Spleen (tissue), 11 donors: ENCODE data around the gene ATP2B1. TPM values are rescaled to one million over a fixed set of nuclear protein-coding genes. Genes with fewer than 3 reads are reported as not detected.

Experiments
- DNase-seq: peaks from one replicate; pipeline ENCODE4 v3.0.0-alpha.2; 2020
- H3K27ac ChIP-seq, 8 donors: fragments of 200-600 bp; sonication (generic) in 7 of 8; 1 replicate in 4 of 8; 2 replicates in 4 of 8; pipeline versions ENCODE4 v1.5.0 to v1.8.0; 2016 to 2021; ENCODE audit warnings: inconsistent platforms in 4 of 8, mild to moderate bottlenecking in 4 of 8, moderate library complexity in 1 of 8
- H3K27me3 ChIP-seq, 7 donors: fragments of 200-600 bp; sonication (generic) in 6 of 7; replicated peaks in 1 of 7; 1 replicate in 4 of 7; 2 replicates in 3 of 7; pipeline versions ENCODE4 v1.5.0 to v1.8.0; 2016 to 2021; ENCODE audit warnings: inconsistent platforms in 3 of 7, mild to moderate bottlenecking in 1 of 7
- H3K36me3 ChIP-seq, 6 donors: fragments of 200-600 bp; sonication (generic) in 5 of 6; 1 replicate in 4 of 6; 2 replicates in 2 of 6; pipeline versions ENCODE4 v1.5.0 to v1.8.0; 2016 to 2021; ENCODE audit warnings: inconsistent platforms in 2 of 6
- H3K4me1 ChIP-seq, 6 donors: fragments of 200-600 bp; sonication (generic) in 5 of 6; 1 replicate in 3 of 6; 2 replicates in 3 of 6; pipeline versions ENCODE4 v1.5.0 to v1.8.0; 2016 to 2021; ENCODE audit warnings: inconsistent platforms in 3 of 6
- H3K4me3 ChIP-seq, 8 donors: fragments of 200-600 bp; sonication (generic) in 7 of 8; 1 replicate in 4 of 8; 2 replicates in 4 of 8; pipeline versions ENCODE4 v1.5.0 to v1.8.0; 2016 to 2021; ENCODE audit warnings: inconsistent platforms in 4 of 8, mild to moderate bottlenecking in 4 of 8, moderate library complexity in 2 of 8
- H3K9me3 ChIP-seq, 8 donors: fragments of 200-600 bp; sonication (generic) in 7 of 8; 1 replicate in 4 of 8; 2 replicates in 4 of 8; pipeline versions ENCODE4 v1.5.0 to v1.8.0; 2016 to 2021; ENCODE audit warnings: inconsistent platforms in 4 of 8
- POLR2A ChIP-seq, 3 donors: fragments of 450-650 bp; IDR thresholded peaks; one replicate each; pipeline ENCODE4 v1.5.1; 2017; ENCODE audit warnings: antibody characterized with exemption in 3 of 3, mild to moderate bottlenecking in 1 of 3
- POLR2AphosphoS5 ChIP-seq, 3 donors: sonication (generic); formaldehyde crosslinking; IDR thresholded peaks; one replicate each; pipeline ENCODE4 v1.5.1; 2017; ENCODE audit warnings: antibody characterized with exemption in 3 of 3
- WGBS, 5 donors: extraction: QIAGEN DNeasy Blood & Tissue Kit in 3 of 5; methylation state at CpG; one replicate each; pipeline versions ENCODE4 v1.1.5 to v1.1.7; 2013 to 2018; 5-methylcytosine and 5-hydroxymethylcytosine counted together
- intact Hi-C: fragments of 100-400 bp; cut with DNase I; formaldehyde crosslinking; loops from one replicate; pipeline ENCODE4 v1.15.0; 2023; ENCODE audit warnings: low total_unique reads
- polyA plus RNA-seq, 3 donors: library from polyadenylated mRNA; stranded (reverse); fragments of 200-250 nt; gene quantifications; one replicate each; pipeline ENCODE4 v1.2.1, GENCODE V29; 2013
- total RNA-seq, 7 donors: library from RNA; depleted of rRNA in 3 of 7; stranded (reverse); fragments of >200 nt in 3 of 7; fragmentation: NEBNext Ultra II Directional in 4 of 7; extraction: Animal tissue kit (Norgen Biotek cat#: 25700) in 4 of 7; gene quantifications; one replicate each; pipeline versions ENCODE4 v1.1.0 to v1.2.1, GENCODE V29; 2016 to 2021
- TF ChIP-seq, protein P1 (sequence below), 11 experiments: fragments of 200-600 bp in 7 of 11; fragments of 450-650 bp in 4 of 11; sonication (generic) in 4 of 11; IDR thresholded peaks in 8 of 11; conservative IDR thresholded peaks in 3 of 11; 1 replicate in 7 of 11; 2 replicates in 4 of 11; pipeline versions ENCODE4 v1.4.0 to v1.8.0; 2016 to 2021; ENCODE audit warnings: antibody characterized with exemption in 11 of 11, inconsistent platforms in 4 of 11, mild to moderate bottlenecking in 1 of 11
- donor health status: healthy with polysubstance abuse.
- donor health status: DM: no; HTN: no; CAD: no; lungs with moderate emphysema.
- donor health status: DM: no; HTN: no; CAD: no.
- donor health status: Bipolar disorder and iron deficiency.
- donor health status: healthy.
- donor health status: DM: no; HTN: no; CAD: no.
- donor health status: DM: yes; HTN: yes; CAD: no.

Gene ATP2B1
- total and polyA plus RNA-seq, 10 donors = 13.2 to 130 (median 75.6) TPM

DNA sequence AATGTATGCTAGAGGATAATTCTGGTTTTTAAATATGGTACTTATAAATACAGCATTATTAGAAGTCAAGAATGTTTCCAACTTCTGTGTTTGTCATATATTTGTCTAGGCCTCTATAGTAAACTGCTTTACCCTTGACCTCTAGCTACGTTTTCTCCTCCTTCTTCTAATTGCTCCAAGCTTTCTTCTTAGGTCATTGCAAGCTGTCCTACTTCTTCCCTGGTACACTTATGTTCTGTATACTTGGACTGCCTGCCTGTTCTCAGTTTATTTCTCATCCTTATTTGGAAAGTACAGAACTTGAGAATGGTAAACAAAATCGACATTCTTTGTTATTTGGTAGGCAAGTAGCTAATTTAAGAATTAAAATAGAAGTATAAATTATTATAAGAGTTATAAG is 23.9 kb upstream of the ATP2B1 start:
- Histone ChIP-seq H3K4me3 (no peak overlapping the region), H3K9me3 (peaks cover 0 to 11% (median 0%) of the 10 kb centered on the region in 8 donors), H3K27me3 (no peaks in the 10 kb centered on the region), H3K27ac (no peak overlapping the region), H3K4me1 (peaks cover 0 to 19% (median 5%) of the 10 kb centered on the region in 6 donors), H3K36me3 (no peaks in the 10 kb centered on the region)
- intact Hi-C loops = no loop called here
- WGBS, 5 donors = 69 to 85% (median 78%) methylated on average over 2 of the region's 2 CpGs
- TF ChIP-seq, protein P1, sequence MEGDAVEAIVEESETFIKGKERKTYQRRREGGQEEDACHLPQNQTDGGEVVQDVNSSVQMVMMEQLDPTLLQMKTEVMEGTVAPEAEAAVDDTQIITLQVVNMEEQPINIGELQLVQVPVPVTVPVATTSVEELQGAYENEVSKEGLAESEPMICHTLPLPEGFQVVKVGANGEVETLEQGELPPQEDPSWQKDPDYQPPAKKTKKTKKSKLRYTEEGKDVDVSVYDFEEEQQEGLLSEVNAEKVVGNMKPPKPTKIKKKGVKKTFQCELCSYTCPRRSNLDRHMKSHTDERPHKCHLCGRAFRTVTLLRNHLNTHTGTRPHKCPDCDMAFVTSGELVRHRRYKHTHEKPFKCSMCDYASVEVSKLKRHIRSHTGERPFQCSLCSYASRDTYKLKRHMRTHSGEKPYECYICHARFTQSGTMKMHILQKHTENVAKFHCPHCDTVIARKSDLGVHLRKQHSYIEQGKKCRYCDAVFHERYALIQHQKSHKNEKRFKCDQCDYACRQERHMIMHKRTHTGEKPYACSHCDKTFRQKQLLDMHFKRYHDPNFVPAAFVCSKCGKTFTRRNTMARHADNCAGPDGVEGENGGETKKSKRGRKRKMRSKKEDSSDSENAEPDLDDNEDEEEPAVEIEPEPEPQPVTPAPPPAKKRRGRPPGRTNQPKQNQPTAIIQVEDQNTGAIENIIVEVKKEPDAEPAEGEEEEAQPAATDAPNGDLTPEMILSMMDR (IDR thresholded peaks at IDR 0.05 in 8 of 11, conservative IDR thresholded peaks at IDR 0.05 in 3 of 11) = no peak
- TF ChIP-seq POLR2A (IDR thresholded peaks at IDR 0.05) = no peak
- no peak for TF ChIP-seq POLR2AphosphoS5 (IDR thresholded peaks at IDR 0.05)
- no peak for DNase-seq

DNA sequence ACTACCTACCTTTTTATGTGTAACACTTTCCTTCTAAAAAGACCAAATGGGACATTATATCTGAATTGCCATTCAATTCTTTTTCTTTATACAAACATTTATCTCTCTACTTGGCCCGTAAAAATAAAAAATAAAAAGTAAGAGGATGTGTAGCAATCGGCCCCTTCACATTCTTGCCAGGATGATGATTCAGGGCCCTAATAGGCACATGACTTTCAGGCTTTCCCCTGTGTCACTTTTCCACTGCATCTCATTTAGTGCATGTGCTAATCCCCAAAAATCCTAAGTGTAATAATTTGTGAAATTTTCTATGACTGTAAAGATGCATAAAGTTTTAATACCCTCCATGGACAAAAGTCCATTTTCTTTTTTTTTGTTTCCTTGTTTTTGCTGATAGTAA is 23.0 kb upstream of the ATP2B1 start:
- intact Hi-C loops = no loop called here
- WGBS, 5 donors = 34 to 68% (median 48%) methylated on average over 2 of the region's 2 CpGs
- Histone ChIP-seq H3K27me3 (no peaks in the 10 kb centered on the region), H3K27ac (no peak overlapping the region), H3K4me3 (no peak overlapping the region), H3K36me3 (no peaks in the 10 kb centered on the region), H3K9me3 (peaks cover 0 to 11% (median 0%) of the 10 kb centered on the region in 8 donors), H3K4me1 (peaks cover 0 to 19% (median 5%) of the 10 kb centered on the region in 6 donors)
- TF ChIP-seq POLR2AphosphoS5 (IDR thresholded peaks at IDR 0.05) (no peak), POLR2A (IDR thresholded peaks at IDR 0.05) (no peak)
- TF ChIP-seq, protein P1 (IDR thresholded peaks at IDR 0.05 in 8 of 11, conservative IDR thresholded peaks at IDR 0.05 in 3 of 11) = no peak
- DNase-seq = no peak

DNA sequence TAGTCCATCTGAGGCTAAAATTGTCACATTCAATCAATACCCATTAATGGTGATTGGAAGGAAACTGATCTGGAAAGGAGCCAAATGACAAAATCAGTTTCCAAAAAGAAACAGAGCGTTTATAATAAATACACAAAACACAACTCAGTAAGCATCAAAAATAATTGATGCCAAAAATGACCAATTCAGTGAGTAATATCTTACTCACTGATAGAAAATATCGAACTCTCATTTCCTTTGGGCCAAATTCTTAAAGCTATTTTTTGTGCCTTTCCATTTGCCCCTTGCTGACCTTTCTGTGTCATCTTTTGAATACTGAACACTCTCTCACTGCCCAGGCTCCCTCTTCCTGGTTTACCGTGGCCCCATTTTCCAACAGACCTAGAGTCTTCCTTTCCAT is 22.5 kb upstream of the ATP2B1 start:
- Histone ChIP-seq H3K9me3 (peaks cover 0 to 11% (median 0%) of the 10 kb centered on the region in 8 donors), H3K27me3 (no peaks in the 10 kb centered on the region), H3K36me3 (no peaks in the 10 kb centered on the region), H3K4me1 (peaks cover 0 to 19% (median 5%) of the 10 kb centered on the region in 6 donors), H3K4me3 (no peak overlapping the region), H3K27ac (no peak overlapping the region)
- intact Hi-C loops = no loop called here
- no peak for DNase-seq
- TF ChIP-seq POLR2AphosphoS5 (IDR thresholded peaks at IDR 0.05) = no peak
- no peak for TF ChIP-seq POLR2A (IDR thresholded peaks at IDR 0.05)
- TF ChIP-seq, protein P1 (IDR thresholded peaks at IDR 0.05 in 8 of 11, conservative IDR thresholded peaks at IDR 0.05 in 3 of 11) = no peak
- WGBS, 5 donors = 76 to 87% (median 80%) methylated on average over 3 of the region's 3 CpGs

DNA sequence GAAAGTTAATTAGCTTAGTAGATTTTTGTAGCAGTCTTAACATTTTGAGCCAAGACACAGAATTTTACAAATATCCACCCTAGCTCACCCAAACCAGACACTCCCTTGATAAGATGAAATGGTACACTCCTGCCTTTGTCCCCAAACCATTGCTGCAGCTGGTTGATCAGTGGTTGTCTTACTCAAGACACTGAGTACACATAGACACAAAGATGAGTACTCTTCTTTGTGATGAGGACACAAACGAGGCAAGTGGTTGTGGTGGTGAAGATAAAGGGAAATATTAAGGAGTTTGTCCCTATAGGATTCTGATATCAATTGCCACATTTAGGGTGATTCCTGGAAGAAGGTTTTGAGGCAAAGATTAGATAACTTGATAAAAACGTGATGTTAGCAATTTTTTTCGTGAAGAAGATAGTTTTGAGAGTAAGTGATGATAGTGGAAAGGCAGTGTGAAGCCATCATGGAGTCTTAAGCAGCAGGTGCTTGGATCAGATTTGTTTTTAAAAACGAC is 21.4 kb upstream of the ATP2B1 start:
- Histone ChIP-seq H3K36me3 (no peaks in the 10 kb centered on the region), H3K9me3 (peaks cover 0 to 10% (median 0%) of the 10 kb centered on the region in 8 donors), H3K4me1 (peaks cover 0 to 19% (median 5%) of the 10 kb centered on the region in 6 donors), H3K27ac (no peak overlapping the region), H3K27me3 (no peaks in the 10 kb centered on the region), H3K4me3 (no peak overlapping the region)
- DNase-seq = no peak
- intact Hi-C loops = no loop called here
- TF ChIP-seq POLR2A (IDR thresholded peaks at IDR 0.05) (no peak), POLR2AphosphoS5 (IDR thresholded peaks at IDR 0.05) (no peak)
- TF ChIP-seq, protein P1 (IDR thresholded peaks at IDR 0.05 in 8 of 11, conservative IDR thresholded peaks at IDR 0.05 in 3 of 11) = no peak
- WGBS, 5 donors = 79 to 87% (median 85%) methylated on average over 4 of the region's 4 CpGs
